Endothelial cell of umbilical vein (primary cell): ENCODE data around the gene CDCP2.

Source experiments
- CTCF ChIP-seq, 2 donors: IDR thresholded peaks; 1 replicate in 1 of 2; 2 replicates in 1 of 2; pipeline ENCODE4 v1.5.1; 2011; ENCODE audit warnings: low read length in 2 of 2, mild to moderate bottlenecking in 2 of 2, moderate library complexity in 2 of 2, control low read depth in 1 of 2, inconsistent platforms in 1 of 2, low read depth in 1 of 2; ENCODE audit not compliant: insufficient read depth in 1 of 2; ENCODE audit errors: extremely low read depth in 1 of 2
- EZH2 ChIP-seq: IDR thresholded peaks from 2 replicates; pipeline ENCODE4 v1.6.1; 2012; ENCODE audit warnings: borderline replicate concordance, low read depth, mild to moderate bottlenecking, moderate library complexity, low read length, inconsistent platforms; ENCODE audit not compliant: severe bottlenecking
- GATA2 ChIP-seq: IDR thresholded peaks from 2 replicates; pipeline ENCODE4 v1.7.0; 2011; ENCODE audit warnings: low read depth, mild to moderate bottlenecking, moderate library complexity, mixed read lengths, low read length; ENCODE audit not compliant: insufficient read length, insufficient read depth
- POLR2A ChIP-seq: IDR thresholded peaks from 2 replicates; pipeline ENCODE4 v1.6.1; 2012; ENCODE audit warnings: low read depth, mild to moderate bottlenecking, control low read depth, low read length
- POLR2AphosphoS5 ChIP-seq: IDR thresholded peaks from 2 replicates; pipeline ENCODE4 v1.6.1; 2012; ENCODE audit warnings: low read depth, mild to moderate bottlenecking, control low read depth, low read length, moderate library complexity; ENCODE audit not compliant: insufficient read depth

DNA sequence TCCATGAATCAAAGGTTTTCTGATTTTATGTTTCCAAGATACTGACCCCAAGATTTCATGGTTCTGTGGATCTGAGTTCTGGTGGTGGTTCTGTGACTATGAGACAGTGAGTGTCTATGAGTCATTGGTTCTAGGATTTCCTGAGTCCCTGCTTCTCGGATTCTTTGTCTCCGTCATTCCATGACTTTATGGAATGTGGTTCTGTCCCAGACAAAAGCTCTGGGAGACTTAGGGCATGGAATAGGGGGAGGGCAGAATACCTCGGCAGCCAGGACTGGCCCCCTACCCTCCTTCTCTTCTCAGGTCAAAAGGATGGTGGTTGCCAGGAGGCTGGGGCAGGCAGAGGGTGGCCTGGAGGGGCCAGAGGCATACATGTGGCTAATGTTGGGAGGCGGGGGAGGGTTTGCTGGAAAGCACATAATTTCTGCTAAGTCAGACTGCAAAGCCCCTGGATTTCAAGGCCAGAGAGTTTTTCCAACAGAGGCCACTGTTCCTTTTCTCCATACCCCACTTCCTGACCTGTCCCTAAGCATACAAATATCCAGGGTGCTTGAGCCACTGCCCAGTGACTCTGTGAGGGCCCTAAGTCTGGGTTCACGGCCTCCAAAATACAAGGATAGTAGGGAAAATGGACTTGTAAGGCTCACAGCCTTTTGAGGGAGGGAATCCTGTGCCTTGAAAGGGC lies 17.2 kb downstream of the CDCP2 start:
- TF ChIP-seq POLR2AphosphoS5 (no peak), POLR2A (no peak), CTCF (IDR thresholded peaks at IDR 0.05; ENCODE audit: extremely low read depth in 1 of 2, insufficient read depth in 1 of 2, low read depth in 1 of 2, low read length in 2 of 2) (no peak), EZH2 (no peak), GATA2 (no peak)
